K562 treated with DMSO at 1 percent for 12 hours (cell line): ENCODE measurements around the gene COMMD8. TPM values are rescaled to one million over a fixed set of nuclear protein-coding genes. Genes with fewer than 3 reads are reported as not detected.

Experiments used
- total RNA-seq: library from RNA; unstranded; fragments of 300-600 nt; gene quantifications from 2 replicates; pipeline ENCODE4 v1.2.3, GENCODE V29; 2022; ENCODE audit not compliant: insufficient read depth

COMMD8 gene
- 7.7 and 11.6 TPM in 2 replicates for total RNA-seq

GRCh38 chr4:47463235-47463956 is at the start of gene COMMD8:
Gene COMMD8, minus strand, starts transcription at chr4:47463702. Its CDS starts 51 bp downstream, at chr4:47463651.

GRCh38 chr4:47485047-47485692 is 21.7 kb upstream of the COMMD8 start, which contains the start of gene ATP10D:
Gene ATP10D, plus strand, starts transcription at chr4:47485275. Its CDS starts 27,266 bp downstream, at chr4:47512541.

Other genes with a start within 250 kb of the COMMD8 start
- 0.15 and 1.1 TPM in 2 replicates for gene ATP10D, start 21.6 kb upstream of the COMMD8 start, total RNA-seq